IPS DF 6.9 (cell line): ENCODE data around the gene VCL.

Experiments
- DNase-seq: peaks from one replicate; pipeline ENCODE4 v3.0.0-alpha.2; 2013; ENCODE audit warnings: low read depth, low spot score
- H3K27ac ChIP-seq: one replicate; pipeline ENCODE4 v1.5.1; 2013; ENCODE audit warnings: low read length, control low read depth
- H3K27me3 ChIP-seq: 2 replicates; pipeline ENCODE4 v1.6.1; 2013; ENCODE audit warnings: mild to moderate bottlenecking, low read length; ENCODE audit not compliant: control insufficient read depth, insufficient read depth
- H3K36me3 ChIP-seq: 2 replicates; pipeline ENCODE4 v1.6.1; 2013; ENCODE audit warnings: low read length; ENCODE audit not compliant: control insufficient read depth, insufficient read depth
- H3K4me1 ChIP-seq: 2 replicates; pipeline ENCODE4 v1.6.1; 2013; ENCODE audit warnings: low read length; ENCODE audit not compliant: control insufficient read depth, insufficient read depth
- H3K4me3 ChIP-seq: 2 replicates; pipeline ENCODE4 v1.5.1; 2013; ENCODE audit warnings: mild to moderate bottlenecking, low read length
- H3K9me3 ChIP-seq: 2 replicates; pipeline ENCODE4 v1.6.1; 2013; ENCODE audit warnings: low read length, inconsistent platforms; ENCODE audit not compliant: control insufficient read depth, insufficient read depth
- WGBS: extraction: QIAGEN DNeasy Blood & Tissue Kit; methylation state at CpG from one replicate; pipeline ENCODE4 v1.1.7; 2013; ENCODE audit warnings: mixed read lengths, missing lambda C conversion rate; ENCODE audit not compliant: insufficient read length, insufficient coverage; 5-methylcytosine and 5-hydroxymethylcytosine counted together

Gene VCL

DNA sequence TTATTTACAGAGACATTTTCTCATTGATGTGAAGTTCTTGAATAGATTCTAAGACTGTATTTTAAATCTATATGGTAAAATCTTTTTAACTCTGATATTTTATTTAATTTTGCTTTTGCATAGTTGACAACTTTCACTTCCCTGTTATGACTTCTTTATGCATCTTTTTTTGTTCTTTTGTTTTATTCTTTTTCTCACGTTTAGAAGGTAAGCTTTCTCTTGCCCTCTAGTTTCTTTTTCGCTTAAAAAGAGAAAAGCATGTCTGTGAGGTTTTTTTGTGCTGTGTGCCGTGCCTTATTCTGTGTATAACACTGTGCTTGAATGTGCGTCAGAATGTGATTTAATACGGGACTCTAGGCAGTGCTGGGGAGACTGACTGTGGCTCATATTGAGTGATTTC lies 78.0 kb downstream of the VCL start:
- H3K4me3 ChIP-seq: no peak overlapping the region
- H3K9me3 ChIP-seq: no peaks in the 10 kb centered on the region
- H3K27ac ChIP-seq: no peak overlapping the region
- no peaks in the 10 kb centered on the region for H3K4me1 ChIP-seq
- no peak for DNase-seq
- no peaks in the 10 kb centered on the region for H3K27me3 ChIP-seq
- WGBS: no CpG with 5 or more reads among the region's 5 CpGs
- peaks cover 6% of the 10 kb centered on the region; the same call in 1 of the 2 replicates for H3K36me3 ChIP-seq

DNA sequence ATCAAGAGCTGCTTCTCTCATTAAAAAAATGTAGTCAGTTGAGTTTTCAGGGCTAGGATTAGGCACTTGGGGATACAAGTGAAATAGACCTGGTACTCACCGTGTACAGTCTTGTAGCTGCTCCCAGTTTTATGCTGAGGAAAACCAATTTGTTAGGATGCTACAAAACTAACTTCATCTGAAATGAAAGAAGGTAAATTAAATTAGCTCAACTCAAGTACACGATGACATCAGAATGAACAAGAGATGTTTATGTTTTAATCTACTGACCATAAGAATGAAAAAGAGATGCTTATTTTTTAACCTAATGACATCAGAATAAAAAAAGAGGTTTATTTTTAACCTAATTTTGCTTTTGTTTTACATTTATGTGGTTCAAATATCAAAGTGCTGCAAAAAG lies 79.0 kb downstream of the VCL start:
- H3K27ac ChIP-seq: no peak overlapping the region

DNA sequence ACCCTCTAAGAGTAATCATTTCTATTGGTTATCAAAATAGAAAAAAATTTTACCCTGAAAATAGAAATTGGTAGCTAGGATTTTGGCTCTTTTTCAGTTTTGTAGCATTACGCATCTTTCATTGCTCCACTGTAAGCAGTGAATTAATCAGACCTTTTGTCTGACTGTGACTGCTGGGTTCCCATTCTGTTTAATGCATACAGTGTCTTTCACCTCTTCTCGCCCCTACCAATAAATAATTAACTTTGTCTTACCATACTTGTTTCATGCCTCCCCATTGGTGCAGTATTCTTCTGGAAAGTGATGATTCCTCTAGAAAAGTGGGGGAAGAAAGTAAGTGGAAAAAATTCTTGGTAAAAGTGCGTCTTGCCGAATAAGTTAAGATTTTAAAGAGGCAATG lies 79.5 kb downstream of the VCL start:
- H3K36me3 ChIP-seq: peaks cover 6% of the 10 kb centered on the region; the same call in 1 of the 2 replicates
- no peaks in the 10 kb centered on the region for H3K9me3 ChIP-seq
- WGBS: no CpG with 5 or more reads among the region's 4 CpGs
- no peak overlapping the region for H3K27ac ChIP-seq
- H3K4me3 ChIP-seq: no peak overlapping the region
- DNase-seq: no peak
- H3K27me3 ChIP-seq: no peaks in the 10 kb centered on the region
- no peaks in the 10 kb centered on the region for H3K4me1 ChIP-seq

More for the DNA sequence above, 79.0 kb downstream of the VCL start:
- no peaks in the 10 kb centered on the region for H3K4me1 ChIP-seq
- no peaks in the 10 kb centered on the region for H3K27me3 ChIP-seq
- no CpG with 5 or more reads among the region's 2 CpGs for WGBS
- H3K4me3 ChIP-seq: no peak overlapping the region
- H3K9me3 ChIP-seq: no peaks in the 10 kb centered on the region
- DNase-seq: no peak
- peaks cover 6% of the 10 kb centered on the region; the same call in 1 of the 2 replicates for H3K36me3 ChIP-seq

DNA sequence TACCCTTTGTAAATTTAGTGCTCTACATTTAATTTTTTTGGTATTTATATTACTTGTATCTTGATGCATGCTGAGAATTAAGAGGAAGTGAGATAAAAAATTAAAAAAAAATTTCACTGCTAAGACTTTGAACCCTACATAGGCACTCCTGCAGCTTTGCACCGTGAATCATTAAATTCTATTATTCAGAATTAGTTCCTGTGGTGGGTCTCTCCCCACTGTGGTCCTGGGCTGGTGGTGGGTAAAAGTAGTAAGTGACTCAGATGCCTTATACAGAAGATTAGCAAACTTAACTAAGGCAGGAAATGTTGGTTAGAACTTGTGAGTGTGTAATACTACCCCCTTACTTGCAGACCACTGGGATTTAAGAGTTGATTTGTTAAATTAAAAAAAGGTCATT lies 80.1 kb downstream of the VCL start:
- Histone ChIP-seq H3K27me3 (no peaks in the 10 kb centered on the region), H3K27ac (no peak overlapping the region), H3K9me3 (no peaks in the 10 kb centered on the region), H3K4me3 (no peak overlapping the region), H3K36me3 (peaks cover 3% of the 10 kb centered on the region; the same call in 1 of the 2 replicates), H3K4me1 (no peaks in the 10 kb centered on the region)
- DNase-seq: no peak
- no CpG with 5 or more reads among the region's 1 CpG for WGBS

DNA sequence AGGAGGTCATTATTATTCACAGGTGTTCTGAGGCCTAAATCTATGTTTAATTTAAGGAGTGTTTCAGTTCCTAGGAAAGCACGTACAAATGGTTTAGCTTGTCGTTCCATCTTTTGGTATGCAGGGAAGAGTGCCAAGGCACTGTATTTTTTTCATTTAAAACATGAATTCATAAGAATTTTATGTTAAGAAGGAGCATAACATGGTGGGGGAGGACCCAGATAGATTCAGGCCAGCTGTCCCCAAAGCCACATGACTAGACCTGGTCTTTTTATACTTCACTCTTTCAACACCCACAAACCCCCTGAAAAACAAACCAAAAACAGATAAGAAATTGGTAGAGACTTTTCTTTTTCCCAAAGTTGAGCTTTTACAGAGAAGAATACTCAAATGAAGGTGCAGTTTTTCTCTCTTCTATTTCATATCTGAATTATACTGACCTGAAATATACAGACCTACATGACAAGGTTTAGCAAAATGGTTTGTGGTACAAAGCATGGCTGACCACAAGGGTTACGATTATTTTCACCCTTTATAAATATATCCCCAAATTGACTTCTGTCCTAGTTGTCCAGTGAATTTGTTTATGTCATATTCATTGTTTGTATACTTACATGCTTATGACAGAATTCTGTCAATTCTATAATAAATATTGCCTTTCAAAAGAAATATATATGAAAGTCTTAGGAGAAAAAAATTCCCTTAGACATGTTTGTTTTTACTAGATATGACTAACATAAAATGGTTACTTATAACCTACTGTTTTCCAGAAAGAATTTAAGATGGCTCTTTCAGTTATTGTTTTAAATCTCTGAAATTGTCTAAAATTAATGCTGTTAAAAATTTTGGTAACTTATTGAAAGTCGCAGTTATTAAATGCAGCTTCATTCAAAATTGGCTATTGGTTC lies 81.4 kb downstream of the VCL start:
- H3K36me3 ChIP-seq: peaks cover 7% of the 10 kb centered on the region; the same call in 1 of the 2 replicates
- H3K27ac ChIP-seq: no peak overlapping the region
- H3K27me3 ChIP-seq: no peaks in the 10 kb centered on the region
- H3K4me3 ChIP-seq: no peak overlapping the region
- DNase-seq: no peak
- no peaks in the 10 kb centered on the region for H3K4me1 ChIP-seq
- no peaks in the 10 kb centered on the region for H3K9me3 ChIP-seq
- WGBS: no CpG with 5 or more reads among the region's 4 CpGs

DNA sequence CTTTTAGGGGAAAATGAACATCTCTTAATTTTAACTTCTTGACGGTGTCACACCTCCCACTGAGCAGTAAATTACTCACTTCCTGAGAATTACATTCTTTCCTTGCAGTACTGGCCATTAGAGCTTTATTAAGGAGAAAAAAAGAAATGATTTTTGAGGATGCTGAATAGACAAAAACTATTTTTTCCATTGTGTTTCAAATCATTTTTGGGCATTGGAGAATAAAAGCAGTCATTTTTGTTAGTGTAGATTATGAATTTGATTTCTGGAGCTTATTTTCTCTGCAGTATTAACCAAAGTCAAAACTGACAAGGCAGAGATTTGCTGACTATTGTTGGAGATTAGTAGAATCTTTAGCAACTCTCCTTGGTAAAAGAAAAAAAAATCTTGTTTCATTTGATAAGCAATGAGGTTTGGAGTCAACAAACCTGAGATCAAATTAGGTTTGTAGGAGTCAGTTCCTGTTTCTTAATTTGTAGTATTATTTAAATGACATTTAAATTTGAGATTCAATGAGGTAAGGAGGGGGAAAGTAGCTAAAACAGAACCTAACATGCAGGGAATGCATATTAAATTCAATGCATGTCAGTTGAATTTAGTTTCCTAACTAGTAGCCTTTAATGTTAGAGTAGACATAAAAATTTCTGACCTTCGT lies 82.1 kb downstream of the VCL start:
- WGBS: no CpG with 5 or more reads among the region's 2 CpGs
- Histone ChIP-seq H3K9me3 (no peaks in the 10 kb centered on the region), H3K27me3 (no peaks in the 10 kb centered on the region), H3K4me3 (no peak overlapping the region), H3K4me1 (no peaks in the 10 kb centered on the region), H3K36me3 (peaks cover 10% of the 10 kb centered on the region; the same call in 1 of the 2 replicates), H3K27ac (no peak overlapping the region)
- DNase-seq: no peak

DNA sequence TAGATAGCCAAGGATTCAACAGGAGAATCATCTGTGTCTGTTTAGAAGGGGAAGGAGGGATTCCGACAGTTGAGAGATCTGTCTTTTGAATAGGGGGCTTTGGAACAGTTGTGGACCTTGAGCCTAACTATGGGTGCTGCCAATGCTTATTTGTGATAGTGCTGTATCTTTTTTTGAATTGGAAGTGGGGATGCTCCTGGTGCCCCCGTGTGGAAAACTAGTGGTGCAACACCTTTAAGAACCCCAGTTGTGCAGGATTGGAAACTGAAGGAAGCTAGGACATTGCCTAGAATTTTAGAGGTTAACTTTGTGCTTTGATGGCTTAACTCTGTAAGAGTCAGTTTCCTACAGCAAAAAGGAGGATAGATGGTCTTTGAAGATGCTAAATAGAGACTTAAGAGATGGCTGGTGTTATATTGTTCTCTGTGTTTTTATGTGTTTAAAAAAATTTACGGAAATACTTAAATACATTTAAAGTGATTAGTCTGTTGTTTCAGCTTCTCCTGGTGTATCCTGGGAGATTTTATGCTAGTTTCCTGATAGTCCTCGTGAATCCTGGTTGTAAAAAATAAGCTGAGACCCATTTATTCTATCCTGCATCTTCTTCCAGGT lies 83.4 kb downstream of the VCL start:
- no peak overlapping the region for H3K4me3 ChIP-seq
- peaks cover 10% of the 10 kb centered on the region; the same call in 1 of the 2 replicates for H3K36me3 ChIP-seq
- DNase-seq: peak; percentile 31
- H3K9me3 ChIP-seq: no peaks in the 10 kb centered on the region
- no peaks in the 10 kb centered on the region for H3K4me1 ChIP-seq
- no peaks in the 10 kb centered on the region for H3K27me3 ChIP-seq
- no peak overlapping the region for H3K27ac ChIP-seq
- 100% methylated on average over 1 of the region's 4 CpGs for WGBS

DNA sequence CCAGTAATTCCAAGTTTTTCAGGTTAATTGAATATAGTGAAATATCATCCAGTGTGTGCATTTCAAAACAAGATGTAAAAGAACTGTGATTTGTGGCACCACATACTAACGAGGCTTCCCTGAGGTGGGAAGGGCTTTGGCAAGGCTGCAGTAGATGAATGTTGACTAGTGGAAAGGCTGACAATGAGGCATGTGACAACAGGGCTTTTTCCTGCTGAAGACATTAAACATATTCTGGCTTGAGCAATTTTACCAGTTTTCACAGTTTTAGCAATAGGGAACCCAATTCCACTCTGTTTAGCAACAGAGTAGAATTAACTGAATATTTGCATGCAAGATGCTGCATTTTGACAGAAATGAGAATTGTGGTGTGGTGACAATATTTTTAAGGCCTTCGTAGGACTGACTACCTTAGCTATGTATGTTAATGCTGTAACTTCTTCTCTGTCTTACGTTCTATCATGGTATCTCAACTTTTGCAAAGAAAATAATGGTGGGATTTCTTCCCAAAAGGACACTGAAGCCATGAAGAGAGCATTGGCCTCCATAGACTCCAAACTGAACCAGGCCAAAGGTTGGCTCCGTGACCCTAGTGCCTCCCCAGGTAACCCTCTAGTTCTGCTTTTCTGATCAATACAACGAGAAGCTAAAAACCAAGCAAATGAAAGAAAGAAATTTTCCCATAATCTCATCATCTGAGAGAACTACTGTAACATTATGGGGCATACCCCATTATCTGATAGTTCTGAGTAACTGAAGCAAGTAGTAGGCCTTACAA lies 84.2 kb downstream of the VCL start:
- Histone ChIP-seq H3K27ac (no peak overlapping the region), H3K27me3 (no peaks in the 10 kb centered on the region), H3K4me1 (no peaks in the 10 kb centered on the region), H3K36me3 (peaks cover 10% of the 10 kb centered on the region; the same call in 1 of the 2 replicates), H3K4me3 (no peak overlapping the region), H3K9me3 (no peaks in the 10 kb centered on the region)
- no CpG with 5 or more reads among the region's 5 CpGs for WGBS
- DNase-seq: no peak

DNA sequence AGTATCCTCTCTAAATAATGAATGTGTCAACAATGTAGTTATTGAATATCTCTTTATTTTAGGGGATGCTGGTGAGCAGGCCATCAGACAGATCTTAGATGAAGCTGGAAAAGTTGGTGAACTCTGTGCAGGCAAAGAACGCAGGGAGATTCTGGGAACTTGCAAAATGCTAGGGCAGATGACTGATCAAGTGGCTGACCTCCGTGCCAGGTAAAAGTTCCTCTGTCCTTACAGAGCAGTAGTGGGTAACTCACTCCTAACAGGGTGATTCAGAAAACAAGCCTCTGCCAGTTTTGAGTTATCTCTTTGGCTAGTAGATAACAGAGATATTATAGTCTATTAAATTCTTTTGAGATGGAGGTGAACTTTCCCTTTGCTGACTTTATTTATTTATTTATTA lies 85.4 kb downstream of the VCL start:
- no peak overlapping the region for H3K27ac ChIP-seq
- H3K27me3 ChIP-seq: no peaks in the 10 kb centered on the region
- DNase-seq: no peak
- H3K4me3 ChIP-seq: no peak overlapping the region
- H3K9me3 ChIP-seq: no peaks in the 10 kb centered on the region
- H3K4me1 ChIP-seq: no peaks in the 10 kb centered on the region
- no CpG with 5 or more reads among the region's 2 CpGs for whole genome bisulfite sequencing
- peaks cover 10% of the 10 kb centered on the region; the same call in 1 of the 2 replicates for H3K36me3 ChIP-seq

DNA sequence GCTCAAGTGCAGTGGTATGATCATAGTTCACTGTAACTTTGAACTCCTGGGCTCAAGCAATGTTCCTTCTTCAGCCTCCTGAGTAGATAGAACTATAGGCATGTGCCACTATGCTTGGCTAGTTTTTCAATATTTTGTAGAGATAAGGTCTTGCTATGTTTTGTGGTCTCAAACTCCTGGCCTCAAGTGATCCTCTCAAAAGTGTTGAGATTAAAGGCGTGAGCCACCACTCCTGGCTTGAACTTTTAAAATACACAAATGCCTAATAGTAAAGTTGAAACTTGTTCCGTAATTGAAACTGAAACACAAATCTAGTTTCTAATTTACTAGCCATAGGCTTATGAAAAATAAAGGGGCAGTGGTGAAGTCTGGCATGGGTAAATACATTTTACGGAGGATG lies 87.0 kb downstream of the VCL start:
- Histone ChIP-seq H3K4me3 (no peak overlapping the region), H3K27ac (no peak overlapping the region)

More for the DNA sequence above, 87.0 kb downstream of the VCL start:
- Histone ChIP-seq H3K9me3 (no peaks in the 10 kb centered on the region), H3K27me3 (no peaks in the 10 kb centered on the region), H3K36me3 (peaks cover 12% of the 10 kb centered on the region; the same call in 1 of the 2 replicates), H3K4me1 (no peaks in the 10 kb centered on the region)
- DNase-seq: no peak
- no CpG with 5 or more reads among the region's 3 CpGs for WGBS
